ENCODE results near the gene NCBP2L. TPM values are rescaled to one million over a fixed set of nuclear protein-coding genes. Genes with fewer than 3 reads are reported as not detected.

NCBP2L gene
- total RNA-seq, 4 donors from 2014 or later = not detected

GRCh38 chrX:107741404-107741790 is 36.1 kb upstream of the NCBP2L start:
- H3K4me1 ChIP-seq = peaks cover 23 to 28% (median 27%) of the 10 kb centered on the region in 4 donors
- peak overlapping the region; percentile 87 to 94 (median 90) for H3K27ac ChIP-seq
- no peak for DNase-seq
- no peak for TF ChIP-seq EP300 (IDR thresholded peaks at IDR 0.05; ENCODE audit: low read depth)
- TF ChIP-seq POLR2A (IDR thresholded peaks at IDR 0.05) = no peak
- no peak for TF ChIP-seq CTCF (IDR thresholded peaks at IDR 0.05)
- no peak for TF ChIP-seq POLR2AphosphoS5 (IDR thresholded peaks at IDR 0.05)
- no peaks in the 10 kb centered on the region for H3K27me3 ChIP-seq
- in situ Hi-C loops (cut with MboI; ENCODE audit: low pct_ligation_motif_present in 1 of 4, low pct_unique_long_range_greater_than_20kb in 1 of 4, low sequenced_read_pairs in 3 of 4) (no loop called here), intact Hi-C loops (cut with DNase I; ENCODE audit: low total_unique reads) (no loop called here)
- H3K4me3 ChIP-seq = no peak overlapping the region
- H3K9me3 ChIP-seq = no peaks in the 10 kb centered on the region
- WGBS, 2 donors (ENCODE audit: low coverage in 1 of 2) = 59% methylated on average over 7 of the region's 7 CpGs; no CpG with 5 or more reads in 1 of the 2 donors
- no peaks in the 10 kb centered on the region for H3K36me3 ChIP-seq

GRCh38 chrX:107742700-107743191 is 34.8 kb upstream of the NCBP2L start:
- intact Hi-C loops (cut with DNase I; ENCODE audit: low total_unique reads) (no loop called here), in situ Hi-C loops (cut with MboI; ENCODE audit: low pct_ligation_motif_present in 1 of 4, low pct_unique_long_range_greater_than_20kb in 1 of 4, low sequenced_read_pairs in 3 of 4) (no loop called here)
- peak; percentile 43 for DNase-seq
- no peaks in the 10 kb centered on the region for H3K27me3 ChIP-seq
- peaks cover 23 to 36% (median 27%) of the 10 kb centered on the region in 4 donors for H3K4me1 ChIP-seq
- TF ChIP-seq EP300 (IDR thresholded peaks at IDR 0.05; ENCODE audit: low read depth) (no peak), POLR2AphosphoS5 (IDR thresholded peaks at IDR 0.05) (no peak), POLR2A (IDR thresholded peaks at IDR 0.05) (no peak), CTCF (IDR thresholded peaks at IDR 0.05) (no peak)
- H3K4me3 ChIP-seq = peak overlapping the region in 2 of 4 donors; percentile 6 to 31
- peak overlapping the region; percentile 87 to 94 (median 90) for H3K27ac ChIP-seq
- WGBS, 2 donors (ENCODE audit: low coverage in 1 of 2) = 57% methylated on average over 23 of the region's 23 CpGs; no CpG with 5 or more reads in 1 of the 2 donors
- H3K36me3 ChIP-seq = no peaks in the 10 kb centered on the region
- no peaks in the 10 kb centered on the region for H3K9me3 ChIP-seq

GRCh38 chrX:107743995-107744394 is 33.5 kb upstream of the NCBP2L start:
- intact Hi-C loops (cut with DNase I; ENCODE audit: low total_unique reads) = no loop called here
- no peaks in the 10 kb centered on the region for H3K36me3 ChIP-seq
- no peaks in the 10 kb centered on the region for H3K9me3 ChIP-seq
- no peak for DNase-seq
- in situ Hi-C loops (cut with MboI; ENCODE audit: low pct_ligation_motif_present in 1 of 4, low pct_unique_long_range_greater_than_20kb in 1 of 4, low sequenced_read_pairs in 3 of 4) = no loop called here
- 92% methylated on average over 7 of the region's 7 CpGs; no CpG with 5 or more reads in 1 of the 2 donors for WGBS, 2 donors (ENCODE audit: low coverage in 1 of 2)
- H3K4me1 ChIP-seq = peaks cover 23 to 43% (median 28%) of the 10 kb centered on the region in 4 donors
- H3K4me3 ChIP-seq = no peak overlapping the region
- H3K27ac ChIP-seq = peak overlapping the region in 3 of 4 donors; percentile 88 to 94 (median 93)
- H3K27me3 ChIP-seq = no peaks in the 10 kb centered on the region
- no peak for TF ChIP-seq EP300 (IDR thresholded peaks at IDR 0.05; ENCODE audit: low read depth)
- no peak for TF ChIP-seq POLR2A (IDR thresholded peaks at IDR 0.05)
- no peak for TF ChIP-seq POLR2AphosphoS5 (IDR thresholded peaks at IDR 0.05)
- no peak for TF ChIP-seq CTCF (IDR thresholded peaks at IDR 0.05)

GRCh38 chrX:107744868-107745267 is 32.7 kb upstream of the NCBP2L start:
- H3K27ac ChIP-seq = no peak overlapping the region
- H3K4me3 ChIP-seq = no peak overlapping the region
- H3K36me3 ChIP-seq = no peaks in the 10 kb centered on the region
- no peaks in the 10 kb centered on the region for H3K9me3 ChIP-seq
- no peak for DNase-seq
- intact Hi-C loops (cut with DNase I; ENCODE audit: low total_unique reads) (no loop called here), in situ Hi-C loops (cut with MboI; ENCODE audit: low pct_ligation_motif_present in 1 of 4, low pct_unique_long_range_greater_than_20kb in 1 of 4, low sequenced_read_pairs in 3 of 4) (no loop called here)
- TF ChIP-seq CTCF (IDR thresholded peaks at IDR 0.05) (no peak), POLR2A (IDR thresholded peaks at IDR 0.05) (no peak), POLR2AphosphoS5 (IDR thresholded peaks at IDR 0.05) (no peak), EP300 (IDR thresholded peaks at IDR 0.05; ENCODE audit: low read depth) (no peak)
- 92% methylated on average over 2 of the region's 2 CpGs; no CpG with 5 or more reads in 1 of the 2 donors for WGBS, 2 donors (ENCODE audit: low coverage in 1 of 2)
- no peaks in the 10 kb centered on the region for H3K27me3 ChIP-seq
- H3K4me1 ChIP-seq = peaks cover 23 to 43% (median 28%) of the 10 kb centered on the region in 4 donors
